ENCODE results near the gene MAML2. TPM values are rescaled to one million over a fixed set of nuclear protein-coding genes. Genes with fewer than 3 reads are reported as not detected.
A peak's percentile ranks its signal among the peaks of the same experiment; 100 is the strongest.

The MAML2 gene
- total RNA-seq, 1 experiment from 2014 or later: 2.9 TPM

DNA sequence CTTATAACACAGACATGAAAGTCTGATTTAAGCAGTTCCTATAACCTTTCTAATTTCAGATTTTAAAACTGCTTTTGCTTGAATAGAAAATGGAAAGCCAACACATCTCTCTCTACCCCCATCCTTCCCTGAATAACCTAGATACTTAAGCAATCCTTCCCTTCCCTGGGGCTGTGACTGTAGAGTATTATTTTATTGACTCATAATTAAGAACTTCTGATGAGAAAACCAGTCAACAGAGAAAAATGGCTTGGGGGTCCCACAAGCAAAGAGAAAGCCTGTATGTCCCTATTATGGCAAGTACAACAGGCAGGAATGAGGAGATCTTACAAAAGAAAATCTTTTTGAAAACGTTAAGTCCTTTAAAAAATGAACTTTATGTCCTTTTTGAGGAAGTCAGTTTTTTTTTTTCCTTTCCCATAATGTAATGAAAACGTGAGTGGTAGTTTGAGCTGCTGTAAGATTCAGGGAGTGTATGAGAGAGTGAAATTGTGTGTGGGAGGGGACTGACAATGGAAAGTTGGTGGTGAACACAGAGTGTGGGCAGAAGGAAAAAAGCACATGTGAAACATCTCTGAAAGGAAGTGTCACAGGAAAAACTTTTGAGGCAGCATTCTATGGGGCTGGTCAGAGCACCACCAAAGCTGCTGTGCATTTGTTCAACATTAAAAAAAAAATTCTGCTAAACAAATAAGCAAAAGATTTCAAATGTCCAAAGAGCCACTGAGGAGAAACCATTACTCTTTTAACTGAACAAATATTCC, 154.6 kb downstream of the MAML2 start:
- no TSS peak for BruUV-seq (replicated peaks)
- intact Hi-C loops (cut with micrococcal nuclease; ENCODE audit: unreplicated experiment) (no loop called here), in situ Hi-C loops (cut with HindIII; ENCODE audit: low pct_unique_long_range_greater_than_20kb, low sequenced_read_pairs) (no loop called here)
- H3K4me1 ChIP-seq (ENCODE audit: control insufficient read depth, insufficient read depth, low read length): no peaks in the 10 kb centered on the region; the same call in 1 of the 2 replicates
- CTCF ChIA-PET: no interaction called here
- POLR2A ChIA-PET: interaction anchor here (0.6 kb wide), 1 partner anchor 27 kb away, joined by 3 read pairs; no protein-coding TSS in a partner anchor
- TF ChIP-seq TCF7L2 (IDR thresholded peaks at IDR 0.05; ENCODE audit: low read depth, low read length) (no peak), REST (IDR thresholded peaks at IDR 0.05; ENCODE audit: insufficient read depth in 1 of 2, low read depth in 2 of 2, low read length in 1 of 2) (no peak), SIN3A (IDR thresholded peaks at IDR 0.05; ENCODE audit: borderline replicate concordance, insufficient read depth, low read depth, low read length) (no peak), POLR2AphosphoS5 (IDR thresholded peaks at IDR 0.05; ENCODE audit: low read depth, low read length) (no peak)
- TF ChIP-seq, protein P1, sequence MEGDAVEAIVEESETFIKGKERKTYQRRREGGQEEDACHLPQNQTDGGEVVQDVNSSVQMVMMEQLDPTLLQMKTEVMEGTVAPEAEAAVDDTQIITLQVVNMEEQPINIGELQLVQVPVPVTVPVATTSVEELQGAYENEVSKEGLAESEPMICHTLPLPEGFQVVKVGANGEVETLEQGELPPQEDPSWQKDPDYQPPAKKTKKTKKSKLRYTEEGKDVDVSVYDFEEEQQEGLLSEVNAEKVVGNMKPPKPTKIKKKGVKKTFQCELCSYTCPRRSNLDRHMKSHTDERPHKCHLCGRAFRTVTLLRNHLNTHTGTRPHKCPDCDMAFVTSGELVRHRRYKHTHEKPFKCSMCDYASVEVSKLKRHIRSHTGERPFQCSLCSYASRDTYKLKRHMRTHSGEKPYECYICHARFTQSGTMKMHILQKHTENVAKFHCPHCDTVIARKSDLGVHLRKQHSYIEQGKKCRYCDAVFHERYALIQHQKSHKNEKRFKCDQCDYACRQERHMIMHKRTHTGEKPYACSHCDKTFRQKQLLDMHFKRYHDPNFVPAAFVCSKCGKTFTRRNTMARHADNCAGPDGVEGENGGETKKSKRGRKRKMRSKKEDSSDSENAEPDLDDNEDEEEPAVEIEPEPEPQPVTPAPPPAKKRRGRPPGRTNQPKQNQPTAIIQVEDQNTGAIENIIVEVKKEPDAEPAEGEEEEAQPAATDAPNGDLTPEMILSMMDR (IDR thresholded peaks at IDR 0.05): no peak
- no peak overlapping the region for H3K27ac ChIP-seq (ENCODE audit: low read length)
- no peaks in the 10 kb centered on the region for H3K27me3 ChIP-seq (ENCODE audit: control insufficient read depth, insufficient read depth, low read length)
- no peak for DNase-seq (ENCODE audit: low read depth, low spot score)
- no peak overlapping the region for H3K4me3 ChIP-seq (ENCODE audit: low read depth in 2 of 2, low read length in 2 of 2)
- peak; percentile 59; the same call in 1 of the 2 replicates for ATAC-seq
- H3K9me3 ChIP-seq (ENCODE audit: control insufficient read depth, insufficient read depth, low read depth, low read length): no peaks in the 10 kb centered on the region
- H3K36me3 ChIP-seq (ENCODE audit: control insufficient read depth, insufficient read depth, low read length): no peaks in the 10 kb centered on the region

DNA sequence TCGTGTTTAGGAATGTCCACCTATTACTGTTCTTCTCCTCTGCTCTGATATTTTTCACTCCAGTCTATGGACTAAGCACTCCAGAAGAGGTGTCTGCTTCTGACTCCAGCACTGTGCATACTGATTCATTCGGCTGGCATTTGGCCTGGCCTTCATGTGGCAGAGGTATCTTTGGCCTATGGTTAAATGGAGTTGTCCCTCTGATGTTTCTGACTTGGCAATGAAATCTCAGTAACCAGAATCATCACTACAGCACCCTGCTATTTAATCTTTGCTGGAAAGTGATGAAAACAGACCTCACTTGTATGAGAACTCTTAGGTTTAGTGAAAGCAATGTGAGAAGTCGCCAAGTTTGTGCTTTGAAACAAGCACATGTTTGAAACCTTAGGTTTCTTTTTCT, 155.2 kb downstream of the MAML2 start:
- ATAC-seq (peak; percentile 87), DNase-seq (ENCODE audit: low read depth, low spot score) (no peak)
- no peaks in the 10 kb centered on the region for H3K36me3 ChIP-seq (ENCODE audit: control insufficient read depth, insufficient read depth, low read length)
- TF ChIP-seq, protein P1 (IDR thresholded peaks at IDR 0.05): no peak
- TF ChIP-seq SIN3A (IDR thresholded peaks at IDR 0.05; ENCODE audit: borderline replicate concordance, insufficient read depth, low read depth, low read length): no peak
- no peak for TF ChIP-seq POLR2AphosphoS5 (IDR thresholded peaks at IDR 0.05; ENCODE audit: low read depth, low read length)
- TF ChIP-seq TCF7L2 (IDR thresholded peaks at IDR 0.05; ENCODE audit: low read depth, low read length): no peak
- no peak for TF ChIP-seq REST (IDR thresholded peaks at IDR 0.05; ENCODE audit: insufficient read depth in 1 of 2, low read depth in 2 of 2, low read length in 1 of 2)
- intact Hi-C loops (cut with micrococcal nuclease; ENCODE audit: unreplicated experiment) (no loop called here), in situ Hi-C loops (cut with HindIII; ENCODE audit: low pct_unique_long_range_greater_than_20kb, low sequenced_read_pairs) (no loop called here)
- H3K27me3 ChIP-seq (ENCODE audit: control insufficient read depth, insufficient read depth, low read length): no peaks in the 10 kb centered on the region
- no peak overlapping the region for H3K4me3 ChIP-seq (ENCODE audit: low read depth in 2 of 2, low read length in 2 of 2)
- POLR2A ChIA-PET: no interaction called here
- CTCF ChIA-PET: no interaction called here
- BruUV-seq (replicated peaks): no TSS peak
- no peaks in the 10 kb centered on the region for H3K9me3 ChIP-seq (ENCODE audit: control insufficient read depth, insufficient read depth, low read depth, low read length)
- H3K27ac ChIP-seq (ENCODE audit: low read length): no peak overlapping the region
- no peaks in the 10 kb centered on the region; the same call in 1 of the 2 replicates for H3K4me1 ChIP-seq (ENCODE audit: control insufficient read depth, insufficient read depth, low read length)

Data from Panc1 (cell line).